ENCODE data around the gene POU6F2. TPM values are rescaled to one million over a fixed set of nuclear protein-coding genes. Genes with fewer than 3 reads are reported as not detected.

Gene POU6F2
- total RNA-seq = under 1 TPM in 1 of 3 donors, not detected in 2; under 0.01 TPM

DNA sequence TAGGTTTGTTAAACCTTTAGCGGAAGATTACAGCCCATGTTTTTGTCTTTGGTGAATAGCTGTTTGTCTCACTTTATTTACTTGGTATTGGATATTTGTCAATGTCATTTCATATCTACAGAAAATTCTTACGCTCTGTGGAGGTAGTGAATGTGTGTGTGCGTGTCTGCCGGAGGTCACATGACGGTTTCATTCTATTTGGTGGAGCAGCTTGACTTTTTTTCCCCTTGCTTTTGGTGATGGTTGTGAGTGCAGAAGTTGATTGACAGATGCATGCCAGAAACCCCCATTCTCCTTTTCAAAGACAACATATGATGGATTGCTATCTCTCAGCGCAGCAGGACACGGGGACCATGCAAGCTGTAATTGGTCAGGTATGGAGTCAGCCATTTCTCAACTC lies at the start of gene POU6F2:
TSS of gene POU6F2 (plus strand) at position 225 of the 400 bp plus-strand sequence. CDS start at position 270, 45 bp downstream.
- Histone ChIP-seq H3K27me3 (peaks cover 4 to 34% of the 10 kb centered on the region in 2 donors), H3K4me3 (no peak within 1 kb of the TSS), H3K36me3 (no peaks in the 10 kb centered on the region), H3K4me1 (no peaks in the 10 kb centered on the region), H3K27ac (no peak within 1 kb of the TSS), H3K9me3 (no peaks in the 10 kb centered on the region)
- no peak for TF ChIP-seq POLR2A (IDR thresholded peaks at IDR 0.05)
- no peak for TF ChIP-seq CTCF (IDR thresholded peaks at IDR 0.05)
- no peak for TF ChIP-seq POLR2AphosphoS5 (IDR thresholded peaks at IDR 0.05)
- DNase-seq (ENCODE audit: low spot score in 2 of 2) = no peak
- intact Hi-C loops (cut with DNase I; ENCODE audit: low total_unique reads) = no loop called here

DNA sequence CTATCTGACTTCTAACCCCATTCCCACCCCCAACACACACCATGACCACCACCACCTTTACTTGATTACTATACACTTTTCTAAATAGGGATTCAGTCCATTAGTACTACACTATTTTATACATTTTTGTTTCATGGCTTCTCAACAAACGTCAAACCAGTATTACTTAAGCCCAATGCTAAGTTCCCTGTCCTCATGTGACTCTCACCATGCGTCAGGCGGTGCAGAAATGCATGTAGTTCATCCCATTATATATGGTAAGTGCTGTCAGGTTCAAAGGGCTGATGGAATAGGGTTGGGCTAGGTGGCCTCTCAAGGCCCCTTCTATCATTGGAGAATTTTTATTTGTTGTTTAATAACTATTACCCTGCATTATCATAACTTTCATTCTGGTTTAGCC lies 49.2 kb upstream of the POU6F2 start:
- H3K36me3 ChIP-seq = no peaks in the 10 kb centered on the region
- H3K27ac ChIP-seq = no peak overlapping the region
- intact Hi-C loops (cut with DNase I; ENCODE audit: low total_unique reads) = no loop called here
- no peaks in the 10 kb centered on the region for H3K9me3 ChIP-seq
- TF ChIP-seq CTCF (IDR thresholded peaks at IDR 0.05) (no peak), POLR2AphosphoS5 (IDR thresholded peaks at IDR 0.05) (no peak), POLR2A (IDR thresholded peaks at IDR 0.05) (no peak)
- DNase-seq (ENCODE audit: low spot score in 2 of 2) = no peak
- no peaks in the 10 kb centered on the region for H3K27me3 ChIP-seq
- H3K4me1 ChIP-seq = no peaks in the 10 kb centered on the region
- H3K4me3 ChIP-seq = no peak overlapping the region

GRCh38 chr7:38929460-38930171 lies 48.1 kb upstream of the POU6F2 start:
- Histone ChIP-seq H3K4me1 (no peaks in the 10 kb centered on the region), H3K4me3 (no peak overlapping the region), H3K27ac (no peak overlapping the region), H3K9me3 (no peaks in the 10 kb centered on the region), H3K27me3 (no peaks in the 10 kb centered on the region), H3K36me3 (no peaks in the 10 kb centered on the region)
- intact Hi-C loops (cut with DNase I; ENCODE audit: low total_unique reads) = loop anchor here (10.0 kb wide), 1 partner anchor 545 kb away; no protein-coding TSS in a partner anchor
- no peak for DNase-seq (ENCODE audit: low spot score in 2 of 2)
- TF ChIP-seq CTCF (IDR thresholded peaks at IDR 0.05) (no peak), POLR2A (IDR thresholded peaks at IDR 0.05) (no peak), POLR2AphosphoS5 (IDR thresholded peaks at IDR 0.05) (no peak)

DNA sequence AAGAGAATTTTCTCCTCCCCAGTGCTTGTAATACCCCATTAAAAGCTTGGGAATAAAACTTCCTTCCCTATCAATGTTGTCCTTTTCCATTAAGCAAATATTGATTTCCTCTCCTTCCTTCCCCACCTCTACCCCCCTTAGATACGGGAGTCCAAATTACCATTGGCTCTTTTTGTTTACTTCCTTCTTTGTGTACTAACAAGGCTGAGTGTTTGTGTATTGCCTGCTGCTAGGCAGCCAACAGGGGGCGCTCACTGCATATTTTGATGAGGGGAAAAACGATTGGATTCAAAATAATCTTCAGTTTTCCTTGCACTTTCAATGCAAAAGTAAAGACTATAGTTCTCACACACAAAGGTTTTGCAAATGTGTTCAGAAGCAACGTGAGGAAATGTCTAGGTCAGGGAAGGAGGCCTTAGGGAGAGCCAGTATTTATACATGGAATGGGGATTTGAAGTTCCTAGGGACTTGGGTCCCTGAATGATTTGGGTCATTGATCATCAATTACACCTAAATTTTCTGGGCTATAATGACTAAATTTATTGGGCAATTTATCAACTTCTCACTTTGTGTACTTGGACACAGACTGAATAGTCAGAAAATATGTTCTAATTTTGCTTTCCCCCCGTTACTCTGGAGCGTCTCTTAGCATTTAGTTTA lies 45.1 kb upstream of the POU6F2 start:
- Histone ChIP-seq H3K4me3 (no peak overlapping the region), H3K4me1 (no peaks in the 10 kb centered on the region), H3K36me3 (no peaks in the 10 kb centered on the region), H3K27ac (no peak overlapping the region), H3K9me3 (no peaks in the 10 kb centered on the region), H3K27me3 (no peaks in the 10 kb centered on the region)
- intact Hi-C loops (cut with DNase I; ENCODE audit: low total_unique reads) = loop anchor here (10.0 kb wide), 1 partner anchor 542 kb away; no protein-coding TSS in a partner anchor
- DNase-seq (ENCODE audit: low spot score in 2 of 2) = no peak
- TF ChIP-seq POLR2AphosphoS5 (IDR thresholded peaks at IDR 0.05) (no peak), CTCF (IDR thresholded peaks at IDR 0.05) (peak in 2 of 3 donors; percentile 55 to 61), POLR2A (IDR thresholded peaks at IDR 0.05) (no peak)

DNA sequence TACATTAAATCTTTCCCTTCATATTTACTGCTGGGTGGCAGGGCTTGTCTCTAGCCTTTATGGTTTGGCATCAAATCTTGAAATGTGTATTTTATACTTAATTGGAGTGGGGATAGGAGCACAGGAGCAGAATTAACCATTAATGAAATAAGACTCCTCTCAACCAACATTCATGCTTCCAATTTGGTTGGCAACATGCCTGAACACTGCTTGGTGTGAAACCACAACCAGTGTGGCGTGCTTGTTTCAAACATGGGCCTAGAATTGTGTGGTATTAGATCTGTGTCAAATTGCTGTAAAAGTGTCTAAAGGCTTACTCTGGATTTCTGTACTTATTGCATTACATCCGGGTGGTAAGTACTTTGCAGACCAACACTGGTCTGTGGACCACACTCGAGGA lies 43.7 kb upstream of the POU6F2 start:
- H3K27ac ChIP-seq = no peak overlapping the region
- no peaks in the 10 kb centered on the region for H3K9me3 ChIP-seq
- no peaks in the 10 kb centered on the region for H3K36me3 ChIP-seq
- H3K4me1 ChIP-seq = no peaks in the 10 kb centered on the region
- intact Hi-C loops (cut with DNase I; ENCODE audit: low total_unique reads) = loop anchor here (10.0 kb wide), 1 partner anchor 541 kb away; no protein-coding TSS in a partner anchor
- H3K4me3 ChIP-seq = no peak overlapping the region
- DNase-seq (ENCODE audit: low spot score in 2 of 2) = no peak
- no peaks in the 10 kb centered on the region for H3K27me3 ChIP-seq
- no peak for TF ChIP-seq POLR2AphosphoS5 (IDR thresholded peaks at IDR 0.05)
- TF ChIP-seq POLR2A (IDR thresholded peaks at IDR 0.05) = no peak
- no peak for TF ChIP-seq CTCF (IDR thresholded peaks at IDR 0.05)

All from breast epithelium (tissue), 4 donors.